ENCODE results near the gene ZCCHC10.

ZCCHC10 gene

GRCh38 chr5:132949136-132949535 is 77.2 kb downstream of the ZCCHC10 start:
- DNase-seq, result no peak
- TF ChIP-seq GATA1 (IDR thresholded peaks at IDR 0.05; ENCODE audit: low read depth, low read length) (no peak), POLR2A (IDR thresholded peaks at IDR 0.05; ENCODE audit: low read length) (no peak)

DNA sequence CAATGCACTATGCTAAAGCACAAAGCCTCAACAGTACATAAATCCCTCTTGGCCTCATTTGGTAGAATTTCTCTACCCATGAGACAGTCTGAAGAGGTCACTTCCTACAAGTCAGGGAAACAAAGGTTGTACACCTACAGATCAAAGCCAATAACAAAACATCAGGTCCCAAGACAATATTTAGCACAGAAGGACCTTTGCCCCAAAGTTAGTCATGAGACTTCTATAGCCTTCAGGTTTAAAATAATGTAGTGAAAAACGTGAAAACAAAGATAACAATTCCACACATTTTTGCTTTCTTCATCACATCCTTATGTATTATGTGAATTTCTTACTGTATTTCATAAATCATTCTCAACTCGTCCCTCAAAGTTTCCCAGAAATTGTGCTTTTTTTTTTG is 78.7 kb downstream of the ZCCHC10 start:
- no peak for DNase-seq
- no peak for TF ChIP-seq POLR2A (IDR thresholded peaks at IDR 0.05; ENCODE audit: low read length)
- no peak for TF ChIP-seq GATA1 (IDR thresholded peaks at IDR 0.05; ENCODE audit: low read depth, low read length)

All from erythroblast (primary cell).